NB4 (cell line): ENCODE measurements around the gene LRRC39.

Source experiments
- DNase-seq: peaks from one replicate; pipeline ENCODE4 v3.0.0; 2010; ENCODE audit warnings: low read depth
- H3K4me3 ChIP-seq: one replicate; pipeline ENCODE4 v1.5.1; 2011; ENCODE audit warnings: mild to moderate bottlenecking, low read depth, low read length, moderate library complexity
- MYC ChIP-seq: IDR thresholded peaks from 2 replicates; pipeline ENCODE4 v1.6.1; 2011; ENCODE audit warnings: low read depth, low read length
- POLR2A ChIP-seq: IDR thresholded peaks from 2 replicates; pipeline ENCODE4 v1.6.1; 2011; ENCODE audit warnings: mild to moderate bottlenecking; ENCODE audit not compliant: insufficient read length; ENCODE audit errors: extremely low read depth
- TF ChIP-seq, protein P1 (sequence below): IDR thresholded peaks from 2 replicates; pipeline ENCODE4 v1.6.1; 2011; ENCODE audit warnings: low read depth, low read length
- TF ChIP-seq, protein P2 (sequence below): IDR thresholded peaks from one replicate; pipeline ENCODE4 v1.5.1; 2012; ENCODE audit warnings: low read depth, low read length

LRRC39 gene

GRCh38 chr1:100178091-100178490 is at the start of gene LRRC39:
LRRC39 (minus strand) TSS chr1:100178256; CDS start chr1:100168516, 9,740 bp downstream.
- TF ChIP-seq, protein P1, sequence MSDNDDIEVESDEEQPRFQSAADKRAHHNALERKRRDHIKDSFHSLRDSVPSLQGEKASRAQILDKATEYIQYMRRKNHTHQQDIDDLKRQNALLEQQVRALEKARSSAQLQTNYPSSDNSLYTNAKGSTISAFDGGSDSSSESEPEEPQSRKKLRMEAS, result no peak
- TF ChIP-seq MYC, result no peak
- TF ChIP-seq, protein P2, sequence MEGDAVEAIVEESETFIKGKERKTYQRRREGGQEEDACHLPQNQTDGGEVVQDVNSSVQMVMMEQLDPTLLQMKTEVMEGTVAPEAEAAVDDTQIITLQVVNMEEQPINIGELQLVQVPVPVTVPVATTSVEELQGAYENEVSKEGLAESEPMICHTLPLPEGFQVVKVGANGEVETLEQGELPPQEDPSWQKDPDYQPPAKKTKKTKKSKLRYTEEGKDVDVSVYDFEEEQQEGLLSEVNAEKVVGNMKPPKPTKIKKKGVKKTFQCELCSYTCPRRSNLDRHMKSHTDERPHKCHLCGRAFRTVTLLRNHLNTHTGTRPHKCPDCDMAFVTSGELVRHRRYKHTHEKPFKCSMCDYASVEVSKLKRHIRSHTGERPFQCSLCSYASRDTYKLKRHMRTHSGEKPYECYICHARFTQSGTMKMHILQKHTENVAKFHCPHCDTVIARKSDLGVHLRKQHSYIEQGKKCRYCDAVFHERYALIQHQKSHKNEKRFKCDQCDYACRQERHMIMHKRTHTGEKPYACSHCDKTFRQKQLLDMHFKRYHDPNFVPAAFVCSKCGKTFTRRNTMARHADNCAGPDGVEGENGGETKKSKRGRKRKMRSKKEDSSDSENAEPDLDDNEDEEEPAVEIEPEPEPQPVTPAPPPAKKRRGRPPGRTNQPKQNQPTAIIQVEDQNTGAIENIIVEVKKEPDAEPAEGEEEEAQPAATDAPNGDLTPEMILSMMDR, result no peak
- TF ChIP-seq POLR2A, result no peak
- H3K4me3 ChIP-seq, result no peak within 1 kb of the TSS
- no peak for DNase-seq

DNA sequence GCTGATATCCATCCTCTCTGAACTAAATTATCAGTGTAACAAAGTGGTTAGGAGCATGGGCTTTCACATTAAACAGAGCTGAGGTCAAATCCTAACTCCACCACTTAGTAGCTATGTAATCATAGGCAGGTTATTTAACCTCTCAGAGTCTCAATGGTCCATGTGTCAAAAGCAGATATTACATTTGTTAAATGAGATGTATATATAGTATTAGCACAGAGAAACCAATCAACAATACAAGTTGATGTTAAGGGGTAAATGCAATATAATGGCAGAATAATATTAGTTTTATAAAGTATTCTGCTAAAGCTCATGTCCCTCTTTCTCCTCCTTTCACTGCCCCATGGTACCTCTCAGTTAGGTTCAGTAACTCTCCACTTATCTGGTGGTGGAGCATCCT is 44.4 kb upstream of the LRRC39 start:
- TF ChIP-seq, protein P1, result no peak
- TF ChIP-seq MYC (no peak), POLR2A (no peak)
- TF ChIP-seq, protein P2, result no peak
- H3K4me3 ChIP-seq, result no peak overlapping the region
- DNase-seq, result no peak

DNA sequence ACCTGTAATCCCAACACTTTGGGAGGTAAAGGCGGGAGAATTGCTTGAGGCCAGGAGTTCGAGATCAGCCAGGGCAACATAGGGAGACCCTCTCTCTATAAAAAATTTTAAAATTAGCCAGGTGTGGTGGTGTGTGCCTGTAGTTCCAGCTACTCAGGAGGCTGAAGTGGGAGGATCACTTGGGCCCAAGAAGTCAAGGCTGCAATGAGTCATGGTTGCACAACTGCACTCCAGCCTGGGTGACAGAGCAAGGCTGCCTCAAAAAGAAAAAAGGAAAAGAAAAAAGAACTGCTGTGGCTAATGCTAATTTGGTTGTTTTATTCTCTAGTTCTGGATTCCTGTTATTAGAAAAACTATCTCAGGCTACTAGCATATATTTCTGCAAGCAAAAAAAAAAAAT is 41.8 kb upstream of the LRRC39 start:
- H3K4me3 ChIP-seq, result no peak overlapping the region
- peak; percentile 63 for DNase-seq
- TF ChIP-seq, protein P2, result no peak
- TF ChIP-seq MYC (no peak), POLR2A (no peak)
- TF ChIP-seq, protein P1, result no peak

DNA sequence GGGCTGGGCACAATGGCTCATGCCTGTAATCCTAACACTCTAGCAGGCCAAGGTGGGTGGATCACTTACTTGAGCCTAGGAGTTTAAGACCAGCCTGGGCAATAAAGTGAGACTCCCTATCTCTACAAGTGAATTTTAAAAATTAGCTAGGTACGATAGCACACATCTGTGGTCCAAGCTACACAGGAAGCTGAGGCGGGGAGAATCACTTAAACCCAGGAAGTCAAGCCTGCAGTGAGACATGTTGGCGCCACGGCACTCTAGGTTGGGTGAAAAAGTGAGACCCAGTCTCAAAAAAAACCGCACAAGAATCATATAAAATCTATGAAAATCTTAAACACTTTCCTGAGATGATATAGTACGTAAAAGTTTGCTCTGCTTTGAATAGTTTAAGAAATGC is 41.4 kb upstream of the LRRC39 start:
- no peak for TF ChIP-seq POLR2A
- no peak for TF ChIP-seq MYC
- TF ChIP-seq, protein P2, result no peak
- TF ChIP-seq, protein P1, result no peak
- H3K4me3 ChIP-seq, result no peak overlapping the region
- no peak for DNase-seq

GRCh38 chr1:100217834-100218233 is 39.8 kb upstream of the LRRC39 start:
- DNase-seq, result no peak
- TF ChIP-seq MYC (no peak), POLR2A (no peak)
- TF ChIP-seq, protein P2, result no peak
- TF ChIP-seq, protein P1, result no peak
- H3K4me3 ChIP-seq, result no peak overlapping the region
